ENCODE measurements around the gene PXMP2.
"Not testable (repeated sequence)": the region's sequence is repeated elsewhere in the genome, so short reads cannot be mapped to it uniquely, and the experiment has no call there.

Gene PXMP2

GRCh38 chr12:132724506-132725241 is 37.3 kb downstream of the PXMP2 start:
- DNase-seq = no peak

- DNase-seq = no peak
These were observed 39.0 kb downstream of the PXMP2 start for GRCh38 chr12:132726386-132726785.

DNA sequence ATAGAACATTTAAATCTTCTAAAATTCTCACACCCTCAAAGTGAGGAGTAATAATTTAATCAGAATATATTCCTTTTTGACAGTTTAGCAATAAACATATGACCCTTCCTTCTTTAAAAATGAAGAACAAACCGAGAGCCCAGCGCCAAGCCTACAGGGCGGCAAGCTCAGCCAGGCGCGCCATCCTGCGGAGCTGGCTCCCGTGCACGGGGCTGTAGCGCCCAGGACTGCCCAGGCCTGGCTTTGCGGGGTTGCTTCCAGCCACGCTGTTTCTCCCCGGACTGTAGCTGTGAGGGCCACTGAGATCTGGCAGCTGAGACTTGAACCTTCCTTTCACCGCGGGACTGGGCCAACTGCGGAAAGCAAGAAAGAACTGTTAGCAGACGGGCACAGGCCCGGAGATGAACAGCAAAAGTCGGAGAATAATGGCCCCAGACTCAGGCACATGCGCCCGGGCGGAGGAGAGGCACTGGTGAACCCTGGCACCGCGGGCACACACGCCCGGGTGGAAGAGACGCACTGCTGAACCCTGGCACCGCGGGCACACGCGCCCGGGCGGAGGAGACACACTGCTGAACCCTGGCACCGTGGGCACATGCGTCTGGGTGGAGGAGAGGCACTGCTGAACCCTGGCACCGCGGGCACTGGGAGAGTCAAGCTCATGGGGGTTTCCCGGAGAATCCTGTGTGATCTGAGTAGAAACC is 39.9 kb downstream of the PXMP2 start:
- no peak for DNase-seq

GRCh38 chr12:132728502-132728901 is 41.1 kb downstream of the PXMP2 start:
- no peak for DNase-seq

DNA sequence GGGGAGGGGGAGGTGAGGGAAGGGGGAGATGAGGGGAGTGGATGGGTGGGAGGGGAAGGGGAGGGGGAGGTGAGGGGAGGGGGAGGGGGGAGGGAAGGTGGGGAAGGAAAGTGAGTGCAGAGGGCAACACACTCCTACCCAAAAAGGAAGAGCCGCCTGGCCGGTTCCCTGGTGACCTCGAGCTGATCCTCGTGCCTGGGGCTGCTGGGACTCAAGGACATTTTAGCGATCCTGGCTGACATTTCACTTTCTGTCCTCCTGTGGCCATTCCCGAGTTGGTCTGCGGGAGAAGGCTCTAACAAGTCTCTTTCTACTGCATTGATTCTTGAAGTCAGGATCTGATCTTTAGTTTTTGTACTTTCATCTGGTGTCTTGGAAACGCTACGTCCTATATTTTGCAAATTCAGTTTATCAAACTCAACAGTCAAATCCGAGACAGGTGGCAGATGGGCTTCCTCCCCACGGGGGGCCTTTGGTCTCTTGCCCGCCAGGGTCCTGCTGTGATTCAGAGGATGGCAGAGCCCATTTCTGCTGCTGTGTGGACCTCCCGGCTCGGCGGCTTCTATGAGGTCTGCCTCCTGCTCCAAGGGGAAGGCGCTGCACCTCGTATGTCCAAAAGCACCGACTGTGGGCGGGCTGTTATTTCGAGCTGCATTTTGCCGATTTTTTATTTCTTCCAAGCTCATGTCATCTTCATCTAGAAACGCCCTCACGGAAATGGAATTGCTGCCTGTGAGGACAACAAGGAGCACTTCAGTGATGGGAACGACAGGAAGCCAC is 42.3 kb downstream of the PXMP2 start:
- DNase-seq = no peak

DNA sequence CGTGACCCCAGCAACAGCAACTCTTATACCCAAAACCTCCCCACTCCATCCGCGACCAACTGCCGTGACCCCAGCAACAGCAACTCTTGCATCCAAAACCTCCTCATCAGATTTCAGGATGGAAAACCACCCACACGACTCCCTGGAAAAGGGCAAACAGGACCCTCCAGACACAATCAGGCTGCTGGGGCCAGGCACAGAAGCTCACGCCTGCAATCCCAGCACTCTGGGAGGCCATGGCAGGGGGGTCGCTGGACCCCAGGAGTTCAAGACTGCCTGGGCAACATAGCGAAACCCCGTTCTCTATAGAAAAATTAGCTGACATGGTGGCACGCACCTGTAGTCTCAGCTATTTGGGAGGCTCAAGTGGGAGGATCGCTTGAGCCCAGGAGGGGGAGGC is 43.0 kb downstream of the PXMP2 start:
- DNase-seq = no peak

- no peak for DNase-seq
These were observed 44.2 kb downstream of the PXMP2 start for GRCh38 chr12:132731574-132731973.

- DNase-seq = no peak
These were observed 46.8 kb downstream of the PXMP2 start for GRCh38 chr12:132734206-132734605.

DNA sequence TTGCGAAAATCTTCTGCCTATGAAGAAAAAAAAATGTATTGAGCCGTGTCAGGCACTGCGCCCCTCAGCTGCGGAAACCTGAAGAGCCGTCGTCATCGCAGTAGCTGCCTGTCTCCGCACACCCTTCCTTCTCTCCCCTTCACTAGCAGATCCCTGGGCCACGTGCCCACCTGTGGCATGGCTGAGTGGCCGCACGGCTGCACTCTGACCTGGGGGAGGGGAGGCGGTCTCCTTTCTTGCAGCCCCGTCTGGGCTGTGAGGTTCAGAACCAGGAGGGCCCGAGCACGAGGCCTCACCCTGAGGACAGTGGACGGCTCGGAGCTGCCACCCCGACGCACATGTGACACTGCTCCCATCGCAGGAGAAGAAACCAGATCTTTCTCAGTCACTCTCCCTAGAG is 48.1 kb downstream of the PXMP2 start:
- DNase-seq = no peak

DNA sequence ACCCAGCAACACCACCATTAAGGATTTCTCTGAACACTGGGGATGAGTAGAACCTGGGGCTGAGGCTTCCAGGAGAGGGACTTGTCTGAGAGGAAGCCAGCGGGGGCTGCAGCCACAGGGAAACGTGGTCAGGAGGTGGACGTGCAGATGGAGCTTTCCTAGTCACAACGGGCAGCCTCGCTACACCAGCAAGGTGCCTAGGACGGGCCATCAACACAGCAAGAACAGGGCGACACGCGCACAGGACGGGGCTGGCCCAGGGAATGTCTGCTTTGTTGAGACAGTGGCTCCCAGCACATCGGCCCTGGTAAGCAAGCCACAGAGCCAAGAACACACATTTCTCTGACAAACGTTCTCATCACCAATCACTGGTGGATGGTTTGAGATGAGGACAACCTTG is 49.0 kb downstream of the PXMP2 start:
- no peak for DNase-seq

- no peak for DNase-seq
These were observed 49.5 kb downstream of the PXMP2 start for GRCh38 chr12:132736913-132737312.

DNA sequence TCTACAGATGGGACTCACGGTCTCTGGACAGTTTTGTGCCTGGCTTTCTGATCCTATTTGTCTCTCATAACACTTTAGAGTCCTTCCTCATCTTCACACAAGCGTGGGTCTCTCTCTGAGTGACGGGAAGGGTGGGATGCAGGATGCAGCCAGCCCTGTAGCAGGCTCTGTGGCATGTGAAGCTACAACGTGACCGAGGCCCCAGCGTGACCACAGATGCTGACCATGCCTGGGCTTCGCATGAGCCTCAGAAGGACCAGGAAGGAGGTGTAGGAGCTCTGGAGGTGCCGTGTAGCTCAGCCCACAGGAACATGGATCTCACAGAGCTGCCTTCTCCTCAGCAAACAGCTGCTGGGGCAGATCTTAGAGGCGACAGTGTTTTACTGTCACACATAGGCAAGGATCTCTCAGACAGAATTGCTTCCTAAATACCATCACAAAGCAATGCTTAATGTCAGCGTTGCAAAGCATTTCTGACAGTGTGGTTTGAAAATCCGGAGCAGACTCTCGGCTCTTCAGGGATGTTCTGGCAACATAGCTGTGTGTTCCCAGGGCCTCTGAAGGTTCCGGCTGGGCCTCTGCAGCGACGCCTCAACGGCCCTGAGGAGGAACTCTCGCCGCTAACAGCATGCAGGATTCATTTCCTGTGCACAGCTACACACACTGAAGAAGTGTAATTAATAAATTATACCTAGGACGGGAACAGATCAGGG is 52.4 kb downstream of the PXMP2 start:
- no peak for DNase-seq

DNA sequence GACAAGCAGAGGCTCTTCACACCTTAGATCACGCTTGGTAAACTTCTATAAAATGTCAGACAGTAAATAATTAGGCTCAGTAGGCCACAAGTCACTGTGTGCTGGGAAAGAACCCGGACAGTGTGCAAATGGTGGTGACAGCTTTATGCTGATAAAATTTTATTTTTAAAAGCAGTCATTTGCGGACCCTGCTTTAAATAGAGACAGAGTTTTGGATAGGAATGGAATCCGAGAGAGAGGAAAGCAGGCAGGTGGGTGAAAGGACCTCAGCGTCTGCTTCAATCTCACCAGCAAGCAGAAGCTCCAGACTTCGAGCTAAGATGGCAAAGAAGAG is 52.9 kb downstream of the PXMP2 start:
- no peak for DNase-seq

DNA sequence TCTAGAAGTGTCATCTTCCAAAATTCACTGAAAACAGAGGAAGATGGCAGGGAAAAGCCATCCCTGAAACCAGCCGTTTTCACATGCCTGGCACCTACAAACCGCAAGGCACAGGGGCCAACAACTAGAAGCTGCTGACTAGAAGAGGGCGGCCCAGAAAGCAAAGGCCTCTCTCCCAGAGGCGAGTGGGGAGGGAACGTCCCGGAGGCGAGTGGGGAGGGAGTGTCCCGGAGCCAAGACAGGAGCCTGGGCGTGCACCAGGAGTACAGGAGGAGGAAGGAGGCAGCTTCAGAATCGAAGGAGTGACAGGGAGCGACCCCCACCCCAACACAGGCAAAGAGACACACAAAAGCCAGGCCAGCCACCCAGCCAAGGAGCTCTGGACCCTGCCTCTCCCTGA is 53.3 kb downstream of the PXMP2 start:
- DNase-seq = no peak

DNA sequence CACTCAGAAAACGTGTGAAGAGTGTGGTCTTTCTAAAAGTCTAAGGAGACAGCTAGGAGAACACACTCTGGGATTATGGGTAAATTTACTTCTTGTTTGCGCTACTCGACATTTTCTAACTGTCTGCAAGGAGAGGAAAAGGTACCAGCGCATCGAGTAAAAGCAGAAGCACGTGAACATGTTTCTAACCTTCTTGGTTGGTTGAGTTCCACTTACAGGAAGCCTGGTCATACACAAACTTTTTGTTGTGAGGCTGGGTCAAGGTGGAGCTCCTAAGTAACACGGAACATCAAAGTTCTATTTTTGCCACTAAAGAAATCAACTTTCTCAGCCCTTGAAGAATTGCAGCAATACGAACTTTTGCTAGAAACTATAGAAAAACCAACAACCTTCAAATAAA is 54.2 kb downstream of the PXMP2 start:
- no peak for DNase-seq

DNA sequence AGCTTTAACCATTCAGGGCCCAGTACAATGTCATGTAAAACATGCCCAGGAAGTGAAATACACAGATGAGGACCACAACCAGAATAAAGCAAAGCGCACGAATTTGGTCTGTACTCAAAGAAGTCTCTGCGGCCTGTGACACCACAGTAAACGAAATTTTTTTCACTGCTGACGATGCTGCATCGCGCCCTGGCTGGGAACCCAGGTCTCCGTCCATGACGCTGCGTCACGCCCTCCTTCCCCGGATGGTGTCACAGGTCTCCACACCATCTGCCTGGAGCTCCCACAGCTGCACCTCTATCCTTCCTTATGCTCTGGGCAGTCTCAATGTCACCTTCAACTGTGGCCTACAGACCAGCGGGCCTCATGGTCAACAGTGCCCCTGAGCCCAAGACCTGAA is 56.4 kb downstream of the PXMP2 start:
- DNase-seq = no peak

- DNase-seq = no peak
These were observed 59.2 kb downstream of the PXMP2 start for GRCh38 chr12:132746613-132747012.

- no peak for DNase-seq
These were observed 60.0 kb downstream of the PXMP2 start for GRCh38 chr12:132747395-132747794.

DNA sequence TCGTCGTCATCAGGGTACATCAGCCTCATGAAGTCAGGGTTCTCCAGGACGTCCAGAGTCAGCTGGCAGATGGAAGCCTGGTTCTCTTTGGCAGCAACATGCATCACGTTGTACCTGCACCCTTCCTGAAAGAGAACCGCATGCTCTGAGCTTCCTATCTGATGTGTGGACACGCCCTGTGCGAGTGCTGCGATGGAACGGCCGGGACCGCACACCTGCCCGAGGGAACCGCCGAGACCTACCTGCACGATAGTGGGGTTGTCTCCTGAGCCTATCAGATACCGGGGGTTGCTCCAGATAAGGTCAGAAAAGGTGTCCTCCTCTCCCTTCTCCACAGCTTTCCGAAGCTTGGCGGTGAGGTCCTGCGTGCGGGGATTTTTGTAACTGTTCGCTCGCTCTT is 60.5 kb downstream of the PXMP2 start:
- no peak for DNase-seq

DNA sequence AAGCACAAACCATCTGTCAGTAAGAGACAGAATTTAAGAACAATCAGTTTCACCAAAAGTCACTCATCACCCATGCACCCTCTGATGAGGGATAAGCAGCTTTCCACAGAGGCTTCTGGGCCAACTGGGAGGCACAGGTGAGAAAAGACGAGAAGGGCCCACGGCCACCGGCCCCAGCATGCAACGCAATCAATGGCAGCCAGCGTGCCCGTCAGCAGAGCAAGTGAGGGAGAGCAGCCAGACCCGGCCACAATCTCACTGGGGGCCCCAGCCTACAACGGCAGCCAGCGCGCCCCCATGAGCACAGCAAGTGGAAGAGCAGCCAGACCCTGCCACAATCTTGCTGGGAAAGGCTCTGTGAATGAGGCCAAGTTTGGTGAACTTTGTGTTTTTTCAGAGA is 60.9 kb downstream of the PXMP2 start:
- no peak for DNase-seq

DNA sequence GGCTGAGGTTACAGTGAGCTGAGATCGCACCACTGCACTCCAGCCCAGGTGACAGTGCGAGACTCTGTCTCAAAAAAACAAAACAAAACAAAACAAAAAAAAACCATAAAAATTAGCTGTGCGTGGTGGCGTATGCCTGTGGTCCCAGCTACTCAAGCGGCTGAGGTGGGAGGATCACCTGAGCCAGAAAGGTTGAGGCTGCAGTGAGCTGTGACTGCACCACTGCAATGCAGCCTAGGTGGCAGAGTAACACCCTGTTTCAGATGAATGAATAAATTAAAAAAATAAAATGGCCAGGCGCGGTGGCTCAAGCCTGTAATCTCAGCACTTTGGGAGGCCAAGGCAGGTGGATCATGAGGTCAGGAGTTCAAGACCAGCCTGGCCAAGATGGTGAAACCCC is 66.3 kb downstream of the PXMP2 start:
- DNase-seq = not testable (repeated sequence)

- DNase-seq = no peak
These were observed 67.0 kb downstream of the PXMP2 start for GRCh38 chr12:132754160-132754932.
